HG03558 (cell line): ENCODE data around the gene WNT11.
"Not testable (repeated sequence)": the region's sequence is repeated elsewhere in the genome, so short reads cannot be mapped to it uniquely, and the experiment has no call there.

Experiments
- ATAC-seq: cut with Tn5 transposase; IDR thresholded peaks from one replicate; pipeline ENCODE4 v1.9.1; 2021; ENCODE audit warnings: moderate number of reproducible peaks; ENCODE audit not compliant: unreplicated experiment; ENCODE audit errors: extremely low read depth

WNT11 gene

DNA sequence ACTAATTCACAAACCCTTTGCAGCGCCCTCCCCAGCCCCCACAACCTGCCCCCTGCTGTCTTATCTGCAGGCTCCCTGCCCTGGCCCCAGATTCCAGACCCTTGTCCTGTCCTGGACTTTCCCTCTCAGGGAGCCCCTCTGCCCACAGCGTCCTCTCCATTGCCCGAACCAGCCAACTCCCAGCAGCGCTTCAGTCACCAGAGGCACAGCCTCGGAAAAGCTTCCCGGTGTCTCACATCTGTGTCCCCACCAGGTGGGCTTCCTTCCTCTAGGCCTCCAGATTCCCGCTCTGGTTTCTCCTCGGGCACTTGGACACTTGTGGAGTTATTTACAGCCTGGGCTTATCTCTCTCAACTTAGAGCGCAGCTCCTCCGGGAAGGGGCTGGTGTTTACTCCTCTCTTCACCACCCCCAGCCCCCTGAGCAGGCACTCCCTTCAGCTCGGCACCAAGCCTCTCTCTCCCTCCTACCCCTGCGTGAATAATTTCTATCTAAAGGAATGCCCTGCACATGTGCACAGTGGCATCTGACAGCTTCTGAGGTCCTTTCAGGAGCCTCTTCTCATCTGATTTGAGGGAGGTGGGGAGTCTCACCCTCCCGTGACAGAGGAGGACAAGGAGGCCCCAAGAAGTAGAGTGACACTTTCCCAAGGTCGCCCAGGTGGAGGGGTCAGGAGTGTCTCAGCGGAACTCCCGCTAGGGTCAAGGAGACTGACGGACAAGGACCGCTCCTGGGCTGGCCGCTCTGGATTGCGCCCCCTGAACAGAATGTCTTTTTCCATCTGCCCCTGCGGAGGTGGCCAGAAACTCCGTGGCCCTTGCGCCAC, 838 bp downstream of the WNT11 start:
- ATAC-seq = no peak

DNA sequence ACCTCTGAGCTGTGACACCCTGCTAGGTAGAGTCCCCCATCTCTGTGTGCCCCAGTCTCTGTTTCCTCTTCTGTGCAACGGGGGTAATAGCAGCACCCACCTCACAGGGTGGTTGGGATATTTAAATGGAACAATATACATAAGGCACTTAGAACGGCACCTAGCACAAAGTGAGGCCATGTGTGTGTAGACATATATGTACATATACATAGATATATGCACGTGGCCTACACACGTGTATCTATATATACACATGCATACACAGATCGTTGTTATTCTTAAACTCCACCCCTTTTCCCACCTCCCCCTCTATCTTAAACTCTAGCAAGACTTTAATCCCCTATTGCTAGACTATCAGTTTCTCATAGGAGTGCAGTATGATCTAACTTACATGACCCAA, 2.4 kb downstream of the WNT11 start:
- ATAC-seq = no peak

DNA sequence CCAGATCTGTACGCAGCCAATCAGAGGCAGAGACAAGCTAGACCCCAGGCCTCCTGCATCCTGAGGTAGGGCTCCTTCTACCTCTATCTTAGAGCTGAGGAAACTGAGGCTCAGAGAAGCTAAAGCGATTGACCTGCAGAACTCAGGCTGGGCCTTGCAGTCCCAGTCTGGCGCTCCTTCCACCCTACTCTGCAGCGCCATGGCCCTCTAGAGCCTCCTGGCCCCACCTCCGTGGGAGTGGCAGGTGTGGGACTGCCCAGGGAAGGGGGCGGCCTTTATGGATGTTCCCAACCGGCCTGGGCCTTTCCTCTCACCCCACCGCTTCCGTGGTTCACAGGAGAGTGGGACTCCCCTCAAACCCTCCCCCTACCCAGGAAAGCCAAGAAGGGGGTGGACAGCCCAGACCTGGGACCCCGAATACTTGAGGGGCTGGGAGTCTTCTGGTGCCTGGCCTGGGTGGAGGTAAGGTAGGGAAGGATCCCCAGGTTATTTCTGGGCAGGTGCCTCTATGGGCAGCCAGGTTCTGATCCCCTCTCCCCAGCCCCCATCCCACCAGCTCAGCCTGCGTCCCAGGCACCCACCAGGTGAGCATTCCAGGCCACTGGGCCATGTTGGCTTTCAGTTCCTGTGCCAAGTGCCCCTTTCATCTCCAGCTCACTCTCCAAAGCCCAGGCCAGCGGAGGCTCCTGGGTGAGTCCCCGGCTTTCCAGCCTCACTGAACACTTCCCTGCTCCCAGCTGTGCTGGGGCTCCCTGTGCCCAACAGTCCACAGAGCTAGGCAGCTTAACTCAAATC, 3.0 kb downstream of the WNT11 start:
- no peak for ATAC-seq

DNA sequence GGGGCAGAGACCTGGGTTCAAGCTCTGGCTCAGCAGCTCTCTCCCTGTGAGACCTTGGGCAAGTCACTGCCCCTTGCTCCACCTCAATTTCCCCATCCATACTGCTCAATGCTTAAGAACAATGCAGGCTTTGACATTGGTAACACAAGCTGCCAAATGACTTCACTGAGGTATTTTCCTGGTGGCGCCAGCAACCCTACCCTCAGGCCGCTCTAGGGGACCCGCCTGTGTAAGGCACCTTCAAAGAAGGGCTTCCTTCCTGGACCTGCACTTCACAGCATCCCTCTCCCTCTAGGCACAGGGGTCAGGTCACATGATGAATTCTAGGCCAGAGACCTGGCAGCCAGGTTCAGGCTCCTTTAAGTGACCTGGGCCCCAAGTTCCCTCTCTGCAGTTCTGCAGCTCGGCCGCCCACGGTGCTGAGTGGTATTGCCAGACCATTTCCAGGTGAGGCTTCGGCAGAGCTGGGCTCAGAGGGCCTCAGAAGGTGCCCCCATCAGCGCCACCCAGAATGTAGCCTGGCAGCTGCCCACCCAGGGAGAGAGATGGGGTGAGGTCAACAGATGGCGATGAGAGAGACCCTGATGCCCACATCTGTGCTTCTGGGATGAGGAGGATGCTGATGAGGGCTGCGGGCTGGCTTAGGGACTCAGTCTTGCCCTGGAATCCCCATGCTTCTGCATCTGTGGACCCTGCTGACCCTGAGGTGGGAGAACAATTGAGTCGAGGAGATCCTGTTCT, 4.5 kb downstream of the WNT11 start:
- ATAC-seq = no peak

DNA sequence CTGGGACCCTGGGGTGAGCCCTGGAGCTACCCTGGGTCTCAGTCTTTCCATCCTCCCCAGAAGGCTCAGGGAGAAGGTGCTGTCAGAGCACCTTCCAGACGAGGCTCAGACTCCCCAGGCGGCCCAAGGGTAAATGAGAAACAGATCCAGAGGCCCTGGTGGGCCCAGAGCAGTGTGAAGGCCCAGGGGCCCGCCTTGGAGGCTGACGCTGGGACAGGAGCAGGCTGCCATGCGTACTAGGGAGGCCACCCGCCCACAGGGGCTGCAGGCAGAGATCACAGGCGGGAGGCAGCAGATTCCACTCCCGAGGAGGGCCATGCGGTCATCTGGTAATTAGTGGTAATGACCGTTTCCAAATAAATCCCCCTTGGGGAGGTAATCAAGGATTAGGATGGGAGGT, 5.2 kb downstream of the WNT11 start:
- no peak for ATAC-seq

DNA sequence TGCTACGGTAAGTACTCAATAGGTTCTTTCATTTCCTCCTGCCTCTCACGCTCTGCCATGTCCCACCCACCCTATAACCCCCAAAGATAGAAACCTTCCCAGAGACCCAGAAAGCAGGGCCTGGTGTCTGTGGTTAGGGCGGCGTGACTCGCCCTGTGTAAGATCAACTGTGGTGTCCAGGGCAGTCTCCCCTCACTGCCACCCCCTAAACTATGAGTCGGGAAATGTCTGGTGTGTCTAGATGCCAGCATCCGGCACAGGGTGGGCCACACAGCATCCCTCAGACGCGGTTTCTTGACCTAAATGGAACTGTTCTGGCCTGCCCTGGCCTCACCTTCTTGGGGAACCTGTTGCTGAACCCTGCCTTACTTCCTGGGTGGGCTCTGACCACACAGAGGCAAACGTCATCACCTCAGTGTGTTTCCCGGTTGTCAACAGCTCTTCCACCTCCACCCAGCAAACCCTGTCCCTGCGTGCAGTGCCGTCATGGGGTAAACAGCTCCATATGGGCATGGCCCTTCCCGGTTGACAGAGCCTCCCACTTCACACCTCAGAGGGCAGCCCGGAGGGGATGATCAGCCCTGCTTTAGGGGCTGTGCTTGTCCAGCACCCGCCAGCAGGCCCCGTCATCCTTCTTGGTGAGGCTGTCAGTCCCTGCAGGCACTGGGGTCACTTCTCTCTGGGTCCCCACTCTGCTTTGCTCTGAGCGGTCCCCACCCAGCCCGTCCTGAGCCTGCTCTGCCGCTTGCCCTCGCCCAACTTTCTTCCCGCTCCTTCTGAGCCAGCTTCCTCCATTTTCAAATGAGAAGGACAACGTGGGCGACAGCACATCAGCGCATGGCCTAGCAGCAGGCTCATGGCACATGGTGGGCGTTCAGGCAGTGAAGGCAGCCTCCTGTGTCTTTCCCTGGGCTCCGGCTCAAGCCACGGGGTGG, 6.0 kb downstream of the WNT11 start:
- ATAC-seq = no peak

DNA sequence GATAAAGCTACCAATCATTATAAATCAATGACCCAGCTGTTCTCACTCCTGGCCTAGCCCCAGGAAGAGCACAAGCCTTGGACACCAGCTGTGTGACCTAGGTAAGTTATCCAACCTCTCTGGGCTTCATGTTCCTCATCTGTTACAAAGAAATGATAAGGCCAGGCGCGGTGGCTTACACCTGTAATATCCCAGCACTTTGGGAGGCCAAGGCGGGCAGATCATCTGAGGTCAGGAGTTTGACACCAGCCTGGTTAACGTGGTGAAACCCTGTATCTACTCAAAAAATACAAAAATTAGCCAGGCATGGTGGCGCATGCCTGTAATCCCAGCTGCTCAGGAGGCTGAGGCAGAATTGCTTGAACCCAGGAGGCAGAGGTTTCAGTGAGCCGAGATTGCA, 7.6 kb downstream of the WNT11 start:
- not testable (repeated sequence) for ATAC-seq

DNA sequence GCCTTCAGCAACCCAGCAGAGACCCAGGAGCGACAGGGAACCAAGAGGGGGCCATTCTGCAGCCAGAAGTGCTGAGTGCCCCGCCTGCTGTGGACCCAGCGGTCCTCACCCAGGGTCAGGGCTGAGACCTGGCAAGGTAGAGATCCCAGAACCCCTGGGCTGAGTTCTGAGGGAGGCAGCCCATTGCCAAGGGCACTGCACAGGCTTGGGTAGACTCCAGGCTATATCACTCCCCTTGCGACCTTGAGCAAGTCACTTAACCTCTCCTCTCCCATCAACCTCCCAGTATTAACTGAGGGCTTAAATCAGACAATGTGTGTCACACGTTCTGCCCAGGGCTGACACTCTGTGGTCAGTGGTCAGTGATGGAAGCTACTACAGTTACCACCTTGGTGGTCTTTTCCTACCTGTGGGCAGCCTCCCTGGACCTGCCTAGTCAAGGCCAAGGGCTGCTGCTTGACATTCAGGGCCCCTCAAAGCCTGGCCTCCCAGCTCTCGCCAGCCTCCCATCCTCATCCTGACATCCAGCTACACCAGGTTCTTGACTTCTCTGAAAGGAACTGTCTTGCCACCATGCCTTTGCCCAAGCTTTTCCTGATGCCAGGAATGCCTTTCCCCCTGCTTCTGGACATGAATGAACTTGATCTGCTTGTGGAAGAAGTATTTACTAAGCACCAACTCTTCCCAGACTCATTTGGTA, 8.2 kb downstream of the WNT11 start:
- no peak for ATAC-seq

DNA sequence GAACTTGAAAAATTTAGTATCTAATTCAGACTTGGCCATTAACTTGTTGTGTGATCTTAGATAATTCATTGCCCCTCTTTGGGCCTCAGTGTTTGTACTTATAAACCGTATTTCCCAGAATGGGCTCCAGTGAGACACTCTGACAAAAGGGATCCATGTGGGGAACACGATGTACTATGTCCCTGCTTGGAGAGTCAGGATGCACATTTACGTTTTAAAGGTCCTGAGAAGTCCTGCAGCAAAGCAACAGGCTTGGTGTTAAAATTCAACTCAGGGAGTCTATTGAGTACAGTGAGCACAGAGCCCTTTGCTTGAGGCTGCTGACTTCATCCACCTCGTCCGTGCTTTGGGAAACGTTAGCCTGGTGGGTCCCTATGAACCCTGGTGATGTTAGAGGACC, 9.0 kb downstream of the WNT11 start:
- no peak for ATAC-seq

DNA sequence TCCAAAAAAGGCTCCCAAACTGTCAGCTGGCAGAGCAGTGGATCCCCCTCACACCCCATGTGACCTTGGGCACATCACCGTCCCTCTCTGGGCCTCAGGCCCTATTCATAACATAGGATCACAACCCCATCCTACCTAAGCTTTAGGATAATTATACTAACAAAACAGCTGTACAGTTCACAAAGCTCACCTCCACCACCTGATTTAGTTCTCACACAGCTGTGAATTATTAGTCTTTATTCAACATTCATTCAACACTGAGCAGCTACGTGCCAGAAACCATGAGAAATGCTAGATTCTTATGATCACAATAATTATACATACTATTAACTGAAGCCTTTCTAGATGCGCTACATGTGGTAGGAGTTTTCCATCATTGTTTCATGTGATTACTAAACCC, 9.5 kb downstream of the WNT11 start:
- no peak for ATAC-seq

DNA sequence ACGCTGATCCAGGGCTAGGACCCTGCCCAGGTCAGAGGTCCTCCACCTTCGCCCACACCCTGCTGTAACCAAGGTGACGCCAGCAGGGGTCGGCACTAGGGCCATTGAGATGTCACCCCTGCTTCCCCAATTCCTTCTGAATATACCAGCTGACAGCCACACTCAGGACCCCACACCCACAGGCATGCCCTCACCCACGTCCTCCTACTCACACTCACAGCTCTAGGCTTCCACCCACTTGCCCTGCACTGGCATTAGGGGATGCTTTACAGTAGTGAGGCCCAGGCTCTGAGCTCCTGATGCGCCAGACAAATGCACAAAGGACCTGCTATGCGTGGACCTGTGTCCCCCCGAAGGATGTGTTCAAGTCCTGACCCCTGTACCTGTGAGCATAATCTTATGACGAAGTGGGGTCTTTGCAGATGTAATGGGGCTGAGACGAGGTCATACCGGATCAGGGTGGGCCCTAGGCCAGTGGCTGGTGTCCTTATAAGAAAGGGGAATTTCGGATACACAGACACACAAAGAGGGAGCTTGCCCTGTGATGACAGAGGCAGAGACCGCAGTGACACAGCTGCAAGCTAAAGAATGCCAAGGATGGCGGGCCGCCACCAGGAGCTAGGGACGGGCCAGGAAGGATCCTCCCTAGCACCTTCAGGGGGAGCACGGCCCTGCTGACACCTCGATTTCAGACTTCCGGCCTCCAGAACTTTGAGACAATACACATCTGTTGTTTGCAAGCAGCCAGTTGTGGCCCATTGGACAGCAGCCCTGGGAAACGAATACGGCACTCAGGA, 11.2 kb downstream of the WNT11 start:
- no peak for ATAC-seq

DNA sequence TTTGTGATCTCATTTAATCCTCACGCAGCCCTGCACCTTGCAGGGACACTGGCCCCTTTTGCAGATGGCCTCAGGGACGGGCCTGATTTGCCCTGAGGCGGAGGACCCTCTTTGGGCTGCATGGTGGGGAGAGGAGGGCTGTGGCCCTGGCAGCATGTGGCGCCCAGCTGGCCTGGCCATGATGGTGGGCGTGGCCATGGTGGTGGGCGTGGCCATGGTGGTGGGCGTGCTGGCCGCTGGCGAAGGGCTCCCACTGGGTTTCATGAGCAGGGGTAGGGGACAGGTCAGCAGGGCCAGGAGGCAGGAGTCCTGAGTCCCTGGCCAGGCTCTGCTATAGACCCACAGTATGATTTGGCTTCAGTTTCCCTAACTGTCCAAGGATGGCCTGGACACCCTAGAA, 13.1 kb downstream of the WNT11 start:
- no peak for ATAC-seq

DNA sequence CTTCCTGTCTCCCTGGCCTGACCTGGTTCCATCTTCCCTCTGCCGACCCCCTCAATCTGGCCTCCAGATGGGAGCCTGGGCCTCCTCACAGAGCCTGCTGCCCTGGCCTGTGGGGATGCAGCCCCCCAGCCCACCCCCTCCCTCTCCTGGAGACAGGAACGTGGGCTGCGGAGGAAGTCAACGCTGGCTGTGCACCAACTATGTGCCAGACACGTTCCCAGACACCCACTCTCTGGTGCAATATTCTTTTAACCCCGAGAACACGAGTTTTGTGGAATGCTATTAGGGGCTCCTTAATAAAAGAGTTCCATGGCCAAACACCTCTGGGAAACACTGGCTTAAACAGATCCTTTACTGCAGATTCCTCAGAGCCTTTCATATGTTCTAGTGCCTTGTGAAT, 15.9 kb downstream of the WNT11 start:
- ATAC-seq = no peak

DNA sequence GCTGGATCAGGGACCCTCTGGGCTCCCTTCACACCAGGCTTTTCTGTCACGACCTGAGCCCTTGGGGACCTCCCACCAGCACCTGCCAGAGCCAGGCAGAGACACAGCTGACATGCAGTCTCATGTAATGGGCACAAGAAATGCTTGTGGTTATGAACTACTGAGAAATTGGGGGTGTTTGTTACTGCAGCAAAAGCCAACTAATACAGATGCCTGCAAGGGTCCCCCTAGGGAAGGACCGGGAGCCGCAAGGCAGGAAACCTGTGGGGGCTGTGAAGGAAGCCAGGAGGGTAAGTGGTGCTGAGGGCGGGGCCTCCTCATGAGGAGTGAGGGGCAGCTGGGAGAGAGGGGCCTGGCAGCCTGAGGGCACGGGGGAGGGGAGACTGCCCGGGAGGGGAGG, 16.6 kb downstream of the WNT11 start:
- no peak for ATAC-seq

DNA sequence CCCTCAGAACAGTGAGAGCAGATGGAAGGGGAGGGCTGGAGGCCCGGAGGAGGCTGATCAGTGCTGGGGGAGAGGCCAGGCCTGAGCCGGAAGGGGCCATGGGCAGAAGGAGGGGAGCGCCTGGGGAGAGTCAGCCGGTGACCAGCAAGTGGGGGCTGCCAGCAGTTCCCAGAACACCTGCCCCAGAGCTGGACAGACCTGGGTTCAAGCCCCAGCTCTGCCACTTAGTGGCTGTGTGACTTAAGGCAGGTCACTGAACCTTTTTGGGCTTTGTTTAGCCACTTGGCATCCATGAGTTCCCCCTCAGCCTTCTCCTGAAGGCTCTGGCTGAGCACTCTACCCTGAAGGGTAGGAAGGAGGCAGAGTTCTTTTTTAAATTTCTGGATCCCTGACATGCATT, 17.4 kb downstream of the WNT11 start:
- no peak for ATAC-seq

DNA sequence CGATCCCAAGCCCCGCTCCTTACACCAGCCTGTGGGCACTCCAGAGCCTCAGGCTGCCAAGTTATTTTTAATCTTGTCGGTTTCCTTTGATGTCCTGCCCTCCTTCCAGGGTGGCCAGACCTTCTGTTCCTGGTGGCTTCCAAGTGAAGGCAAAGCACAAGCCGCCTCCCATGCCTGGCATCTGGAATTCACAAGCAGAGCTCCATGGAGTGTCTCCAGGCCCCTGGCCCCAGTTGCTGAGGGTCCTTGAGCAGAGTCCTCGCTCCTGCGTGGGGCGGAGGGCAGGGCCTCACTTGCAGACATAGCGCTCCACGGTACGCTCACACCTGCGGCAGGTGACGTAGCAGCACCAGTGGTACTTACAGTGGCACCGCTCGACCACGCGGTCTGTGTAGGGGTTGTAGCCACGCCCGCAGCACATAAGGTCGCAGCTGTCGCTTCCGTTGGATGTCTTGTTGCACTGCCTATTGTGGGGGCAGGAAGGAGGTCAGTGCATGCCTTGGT, 19.5 kb downstream of the WNT11 start:
- ATAC-seq = no peak

DNA sequence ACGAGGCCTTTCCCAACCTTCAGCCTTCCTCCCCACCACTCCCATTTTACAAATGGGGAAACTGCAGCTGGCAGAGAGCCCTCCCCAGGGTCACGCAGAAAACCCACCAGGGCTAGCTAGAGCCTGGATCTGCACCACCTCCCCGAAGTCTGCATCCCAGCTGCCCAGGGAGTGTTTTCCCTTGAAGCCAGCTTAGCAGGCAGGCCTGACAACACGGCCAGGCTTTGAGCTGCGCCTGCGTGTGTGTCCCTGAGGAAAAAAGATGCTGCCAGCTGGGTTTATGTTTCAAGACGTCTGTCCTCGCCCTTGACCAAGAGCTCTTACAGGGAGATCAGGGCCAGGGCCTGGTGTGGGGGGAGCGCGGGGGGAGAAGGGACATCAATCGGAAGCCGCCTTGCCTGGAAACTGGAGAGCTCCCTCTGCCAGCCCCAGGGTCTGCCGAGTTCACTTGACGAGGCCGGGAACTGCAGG, 20.3 kb downstream of the WNT11 start:
- no peak for ATAC-seq

DNA sequence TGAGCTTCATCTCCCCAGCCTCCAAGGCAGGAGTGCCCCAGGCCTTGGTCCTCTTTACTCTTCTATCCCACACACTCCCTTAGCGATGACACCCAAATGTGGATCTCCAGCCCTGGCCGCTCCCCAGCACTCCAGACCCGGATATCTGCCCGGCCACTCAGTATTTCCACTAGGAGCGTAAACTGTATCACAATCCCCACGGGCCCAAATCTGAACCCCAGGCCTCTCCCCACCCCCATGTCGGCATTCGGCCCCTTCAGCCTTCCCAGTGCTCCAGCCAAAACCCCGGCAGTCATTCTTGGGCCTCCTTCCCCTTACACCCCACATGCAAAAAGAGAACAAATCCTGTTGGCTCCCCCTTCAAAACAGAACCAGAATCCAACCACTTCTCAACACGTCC, 20.8 kb downstream of the WNT11 start:
- ATAC-seq = no peak
